GM18505 (cell line): ENCODE measurements around the gene PLA2G1B.

Source experiments
- ATAC-seq: cut with Tn5 transposase; IDR thresholded peaks from one replicate; pipeline ENCODE4 v1.9.1; 2021; ENCODE audit not compliant: unreplicated experiment
- POLR2A ChIP-seq: IDR thresholded peaks from 4 replicates; pipeline ENCODE4 v1.6.1; 2011; ENCODE audit warnings: borderline replicate concordance; ENCODE audit not compliant: insufficient read depth, insufficient read length; ENCODE audit errors: extremely low read depth

PLA2G1B gene

DNA sequence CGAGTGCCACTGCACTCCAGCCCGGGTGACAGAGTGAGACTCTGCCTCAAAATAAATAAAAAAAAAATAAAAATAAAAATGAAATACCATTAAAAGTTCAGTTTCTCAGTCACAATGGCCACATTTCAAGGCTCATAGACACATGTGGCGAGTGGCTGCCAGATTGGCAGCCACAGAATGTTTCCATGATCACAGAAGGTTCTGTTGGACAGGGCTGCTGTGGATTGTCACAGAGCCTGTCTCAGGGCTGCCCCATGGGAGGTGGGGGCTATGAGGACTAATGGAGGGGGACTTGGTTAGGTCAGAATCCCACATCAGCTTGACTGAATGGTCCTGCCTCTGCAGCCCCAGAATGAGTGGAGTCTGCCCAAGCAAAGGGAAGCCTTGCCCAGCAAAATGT is 3.8 kb upstream of the PLA2G1B start:
- no peak for TF ChIP-seq POLR2A
- ATAC-seq, result no peak

- TF ChIP-seq POLR2A, result no peak
- ATAC-seq, result no peak
Measured at GRCh38 chr12:120328228-120328627, 649 bp upstream of the PLA2G1B start.

DNA sequence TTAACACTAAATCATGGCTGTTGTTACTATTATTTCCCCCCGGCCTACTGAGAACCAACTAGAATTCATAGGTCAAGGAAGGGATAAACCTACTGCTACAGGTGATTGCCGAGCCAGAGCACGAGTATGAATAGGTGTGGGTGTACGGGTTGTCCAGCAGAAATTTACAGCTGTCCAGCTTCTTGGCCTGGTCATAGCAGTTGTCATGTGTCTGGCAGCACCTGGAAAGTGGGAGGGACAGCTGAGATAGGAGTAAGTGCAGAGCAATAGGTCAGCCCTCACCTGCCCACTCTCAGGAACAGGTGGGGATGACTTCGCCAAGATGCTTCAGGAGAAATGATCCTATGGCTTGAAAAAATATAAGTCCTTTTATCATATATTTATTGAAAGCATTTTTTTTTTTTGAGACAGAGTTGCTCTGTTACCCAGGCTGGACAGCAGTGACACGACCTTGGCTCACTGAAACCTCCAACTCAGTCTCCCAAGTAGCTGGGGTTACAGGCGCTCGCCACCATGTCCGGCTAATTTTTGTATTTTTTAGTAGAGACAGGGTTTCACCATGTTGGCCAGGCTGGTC is 2.6 kb downstream of the PLA2G1B start:
- TF ChIP-seq POLR2A, result no peak
- ATAC-seq, result no peak

DNA sequence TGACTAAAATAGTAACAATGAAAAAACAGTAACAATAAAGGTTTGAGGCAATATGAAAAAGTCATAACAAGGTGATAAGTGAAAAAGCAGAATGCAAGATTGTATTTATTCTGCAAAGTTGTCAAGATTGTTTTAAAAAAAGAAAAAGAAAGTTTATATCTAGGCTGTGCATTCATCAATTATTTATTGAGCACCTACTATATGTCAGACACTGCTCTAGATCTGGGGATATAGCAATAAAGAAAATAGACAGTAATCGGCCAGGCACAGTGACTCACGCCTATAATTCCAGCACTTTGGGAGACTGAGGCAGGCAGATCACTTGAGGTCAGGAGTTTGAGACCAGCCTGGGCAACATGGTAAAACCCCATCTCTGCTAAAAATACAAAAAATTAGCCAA is 3.8 kb downstream of the PLA2G1B start:
- no peak for ATAC-seq
- TF ChIP-seq POLR2A, result no peak

DNA sequence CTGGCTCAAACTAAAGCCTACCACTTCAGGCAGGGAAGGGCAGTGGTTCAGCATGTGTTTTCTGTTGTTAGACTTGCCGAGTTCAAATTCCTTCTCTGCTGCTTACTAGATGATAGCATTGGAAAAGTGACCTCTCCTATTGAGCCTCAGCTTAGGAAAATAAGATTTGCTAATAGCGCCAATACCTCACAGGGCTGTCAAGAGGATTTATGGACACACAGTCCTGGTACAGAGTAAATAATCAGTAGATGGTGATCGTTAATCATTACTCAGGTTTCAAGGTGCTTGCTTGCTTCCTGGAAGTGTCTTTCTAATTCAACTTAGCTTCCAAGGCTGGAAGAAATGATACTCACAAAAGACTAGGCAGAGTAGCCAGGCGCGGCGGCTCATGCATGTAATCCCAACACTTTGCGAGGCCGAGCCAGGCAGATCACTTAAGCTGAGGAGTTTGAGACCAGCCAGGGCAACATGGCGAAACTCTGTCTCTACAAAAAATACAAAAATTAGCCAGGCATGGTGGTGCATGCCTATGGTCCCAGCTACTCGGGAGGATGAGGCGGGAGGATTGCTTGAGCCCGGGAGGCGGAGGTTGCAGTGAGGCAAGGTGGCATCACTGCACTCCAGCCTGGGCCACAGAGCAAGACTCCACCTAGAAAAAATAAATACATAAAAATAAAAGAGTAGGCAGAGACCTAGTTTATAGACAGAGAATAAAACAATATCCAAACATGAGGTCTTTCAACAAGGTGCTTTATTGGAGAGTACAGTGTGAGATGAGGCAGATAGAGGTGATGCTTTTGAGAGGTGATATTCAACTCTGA is 6.0 kb downstream of the PLA2G1B start:
- ATAC-seq, result no peak
- no peak for TF ChIP-seq POLR2A

GRCh38 chr12:120317224-120318105 is 10.1 kb downstream of the PLA2G1B start:
- peak; percentile 89 for TF ChIP-seq POLR2A
- peak; percentile 97 for ATAC-seq

DNA sequence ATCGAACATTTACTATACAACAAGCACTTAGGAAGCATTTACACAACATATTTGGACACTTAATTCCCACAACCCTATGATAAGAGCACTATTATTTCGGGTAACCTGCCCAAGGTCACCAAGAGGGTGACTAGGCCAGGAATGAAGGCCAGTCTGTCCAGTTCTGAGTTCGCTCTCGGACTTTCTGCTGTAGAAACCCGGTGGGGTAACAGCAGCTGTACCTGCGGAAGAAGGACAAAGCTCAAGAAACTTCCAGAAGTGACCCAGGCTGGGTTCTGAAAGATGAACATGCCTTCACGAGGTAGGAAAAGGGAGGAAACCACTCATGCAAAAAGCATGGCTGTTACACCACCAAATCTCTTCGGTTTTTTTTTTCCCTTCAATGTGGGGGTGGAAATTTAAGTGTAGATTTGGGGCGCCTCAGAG is 10.8 kb downstream of the PLA2G1B start:
- no peak for ATAC-seq
- TF ChIP-seq POLR2A, result no peak

DNA sequence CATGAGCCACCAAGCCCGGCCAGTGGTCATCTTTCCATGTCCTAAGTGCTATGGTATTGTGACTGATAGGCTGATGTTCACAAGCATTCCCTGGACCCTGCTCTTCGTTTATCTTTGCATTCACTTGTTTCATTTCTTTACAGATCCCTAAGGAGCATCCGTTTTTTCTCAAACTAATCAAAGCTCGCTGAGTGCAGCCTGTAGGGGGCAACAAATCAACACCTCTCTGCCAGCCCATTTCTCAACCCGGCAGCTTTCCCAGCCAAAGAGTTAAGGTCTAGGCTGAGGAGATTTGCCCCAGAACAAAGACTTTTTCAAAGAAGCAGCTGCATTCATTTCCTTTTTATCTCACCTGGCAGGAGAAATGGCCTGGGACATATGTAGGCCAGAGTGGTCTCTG is 13.4 kb downstream of the PLA2G1B start:
- ATAC-seq, result no peak

DNA sequence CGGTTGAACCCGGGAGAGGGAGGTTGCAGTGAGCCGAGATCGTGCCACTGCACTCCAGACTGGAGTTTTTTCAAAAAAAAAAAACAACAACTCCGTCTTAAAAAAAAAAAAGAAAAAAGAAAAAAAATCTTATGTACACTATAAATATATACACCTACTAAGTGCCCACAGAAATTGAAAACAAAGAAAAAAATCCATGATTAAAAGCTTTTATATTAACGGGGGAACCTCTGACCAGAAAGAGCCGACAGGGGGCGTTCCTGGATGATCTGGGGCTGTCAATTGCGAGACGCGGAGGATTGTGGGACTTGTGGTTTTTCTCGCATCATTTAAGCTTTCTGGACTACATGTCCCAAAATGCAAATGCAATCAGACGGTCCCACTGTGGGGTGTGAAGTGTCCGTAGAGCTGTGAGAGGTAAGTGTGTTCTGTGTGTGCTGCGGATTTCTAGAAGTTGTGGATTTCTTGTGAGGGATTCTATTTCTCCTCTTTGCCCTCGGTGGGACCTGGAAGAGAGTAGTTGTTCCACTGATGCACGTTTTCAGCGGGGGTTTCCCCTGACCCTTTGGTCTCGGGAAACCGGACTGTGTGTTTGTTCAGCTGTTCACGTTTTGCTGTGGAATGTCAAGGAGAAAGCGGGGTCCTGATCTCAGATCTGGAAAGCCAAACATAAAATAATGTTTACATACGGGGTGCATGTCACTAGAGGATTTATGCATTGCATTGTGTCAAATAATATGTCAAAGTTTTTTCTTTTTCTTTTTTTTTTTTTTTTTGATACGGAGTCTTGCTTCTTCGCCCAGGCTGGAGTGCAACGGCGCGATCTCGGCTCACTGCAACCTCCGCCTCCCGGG is 25.4 kb downstream of the PLA2G1B start, which contains the start of gene SIRT4:
Gene SIRT4, plus strand, starts transcription at position 360 of the 854 bp plus-strand sequence. CDS start 1,241 bp downstream, outside the sequence.
- ATAC-seq, result peak; percentile 95
- peak; percentile 38 for TF ChIP-seq POLR2A

More for the DNA sequence above, 13.4 kb downstream of the PLA2G1B start:
- TF ChIP-seq POLR2A, result no peak

DNA sequence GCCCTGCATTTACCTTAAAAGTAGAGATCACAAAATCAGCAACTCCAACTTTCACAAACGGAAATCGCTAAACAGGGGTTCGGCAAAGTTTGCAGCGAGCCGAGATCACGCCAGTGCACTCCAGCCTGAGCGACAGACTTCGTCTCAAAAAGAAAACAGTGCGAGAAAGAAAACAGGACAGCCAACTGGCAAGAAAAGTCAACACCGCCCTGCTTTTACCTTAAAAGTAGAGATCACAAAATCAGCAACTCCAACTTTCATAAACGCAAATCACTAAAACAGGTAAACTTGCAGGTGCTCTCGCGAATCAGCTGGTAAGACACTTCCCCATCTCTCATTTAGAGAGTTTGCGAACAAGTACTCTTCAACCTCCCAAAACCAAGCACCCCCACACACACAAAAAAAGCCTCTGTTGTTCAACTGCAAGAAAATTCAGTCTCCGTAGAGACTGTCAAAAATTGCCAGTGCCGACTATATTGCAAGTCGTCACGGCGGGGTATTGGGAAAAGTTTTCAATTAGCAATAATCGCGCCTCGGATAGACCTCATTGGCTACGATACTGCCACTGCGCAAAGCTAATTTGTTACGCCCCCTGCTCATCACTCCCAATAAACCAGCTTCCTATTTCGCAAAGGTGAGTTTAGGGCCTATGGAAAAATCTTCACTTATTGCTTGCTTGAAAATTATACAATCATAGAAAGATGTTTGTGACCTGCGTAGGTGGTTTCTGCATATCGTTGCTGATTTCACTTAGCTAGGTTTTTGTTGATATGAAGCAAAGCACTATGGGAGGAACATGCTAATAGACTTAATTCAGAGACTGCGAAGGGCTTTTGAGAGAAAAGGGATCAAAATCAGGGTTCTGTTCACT is 34.7 kb downstream of the PLA2G1B start, which contains the start of gene RNU4-1:
Gene RNU4-1, minus strand, starts transcription at position 577 of the 871 bp plus-strand sequence.
- TF ChIP-seq POLR2A, result peak; percentile 99
- ATAC-seq, result peak; percentile 46

GRCh38 chr12:120292411-120292660 is 35.2 kb downstream of the PLA2G1B start:
- ATAC-seq, result peak; percentile 2
- no peak for TF ChIP-seq POLR2A
